Activated CD4-positive, alpha-beta memory T cell treated with anti-CD3 and anti-CD28 coated beads for 36 hours (primary cell): ENCODE data around the gene TAF1B. TPM values are rescaled to one million over a fixed set of nuclear protein-coding genes. Genes with fewer than 3 reads are reported as not detected.
A peak's percentile ranks its signal among the peaks of the same experiment; 100 is the strongest.

Experiments used
- CTCF ChIA-PET: fragments of 350-600 bp; sonication (Branson Sonifier 250); formaldehyde crosslinking; loops from one replicate; lab custom pipeline; 2021; ENCODE audit warnings: antibody characterized with exemption, inconsistent platforms; lab: Charles Lee
- POLR2A ChIA-PET: fragments of 350-600 bp; sonication (Branson Sonifier 250); formaldehyde crosslinking; loops from one replicate; lab custom pipeline; 2021; ENCODE audit warnings: antibody characterized with exemption; lab: Charles Lee
- DNase-seq: peaks from one replicate; pipeline ENCODE4 v3.0.0-alpha.2; 2020
- H3K27ac Mint-ChIP-seq: one replicate; pipeline ENCODE4 v1.8.0; 2021; ENCODE audit warnings: mixed read lengths
- H3K27me3 Mint-ChIP-seq: one replicate; pipeline ENCODE4 v1.8.0; 2021; ENCODE audit warnings: mixed read lengths
- H3K36me3 Mint-ChIP-seq: one replicate; pipeline ENCODE4 v1.8.0; 2021; ENCODE audit warnings: mixed read lengths
- H3K4me1 Mint-ChIP-seq: one replicate; pipeline ENCODE4 v1.8.0; 2021; ENCODE audit warnings: low read depth, mixed read lengths
- H3K4me3 Mint-ChIP-seq: one replicate; pipeline ENCODE4 v1.8.0; 2021; ENCODE audit warnings: mild to moderate bottlenecking, mixed read lengths
- H3K9me3 Mint-ChIP-seq: one replicate; pipeline ENCODE4 v1.8.0; 2021; ENCODE audit warnings: mixed read lengths
- intact Hi-C: fragments of 100-400 bp; cut with micrococcal nuclease; formaldehyde crosslinking; loops from one replicate; pipeline ENCODE4 v1.15.1; 2023
- total RNA-seq, 2 experiments: library from RNA; stranded (reverse); gene quantifications; one replicate each; pipeline ENCODE4 v1.2.3, GENCODE V29; 2021

TAF1B gene
- total RNA-seq, 2 experiments from 2014 or later, result 32.6 TPM

DNA sequence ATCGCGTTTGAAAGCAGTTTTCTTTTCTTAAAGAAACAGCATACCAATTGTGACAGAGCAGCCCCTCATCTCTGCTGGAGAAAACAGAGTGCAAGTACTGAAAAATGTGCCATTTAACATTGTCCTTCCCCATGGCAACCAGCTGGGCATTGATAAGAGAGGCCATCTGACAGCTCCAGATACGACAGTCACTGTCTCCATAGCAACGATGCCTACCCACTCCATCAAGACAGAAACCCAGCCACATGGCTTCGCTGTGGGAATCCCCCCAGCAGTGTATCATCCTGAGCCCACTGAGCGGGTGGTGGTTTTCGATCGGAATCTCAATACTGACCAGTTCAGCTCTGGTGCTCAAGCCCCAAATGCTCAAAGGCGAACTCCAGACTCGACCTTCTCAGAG lies 117.7 kb downstream of the TAF1B start:
- intact Hi-C loops, result no loop called here
- H3K4me1 Mint-ChIP-seq, result peaks cover 13% of the 10 kb centered on the region
- DNase-seq, result no peak
- peaks cover 2% of the 10 kb centered on the region for H3K27me3 Mint-ChIP-seq
- no peak overlapping the region for H3K4me3 Mint-ChIP-seq
- H3K9me3 Mint-ChIP-seq, result no peaks in the 10 kb centered on the region
- no peak overlapping the region for H3K27ac Mint-ChIP-seq
- no peaks in the 10 kb centered on the region for H3K36me3 Mint-ChIP-seq
- ChIA-PET CTCF (interaction anchor here (1.0 to 12.0 kb wide), 3 partner anchors 23 to 148 kb away, joined by 3 to 100 read pairs (median 5); no protein-coding TSS in a partner anchor), POLR2A (no interaction called here)

DNA sequence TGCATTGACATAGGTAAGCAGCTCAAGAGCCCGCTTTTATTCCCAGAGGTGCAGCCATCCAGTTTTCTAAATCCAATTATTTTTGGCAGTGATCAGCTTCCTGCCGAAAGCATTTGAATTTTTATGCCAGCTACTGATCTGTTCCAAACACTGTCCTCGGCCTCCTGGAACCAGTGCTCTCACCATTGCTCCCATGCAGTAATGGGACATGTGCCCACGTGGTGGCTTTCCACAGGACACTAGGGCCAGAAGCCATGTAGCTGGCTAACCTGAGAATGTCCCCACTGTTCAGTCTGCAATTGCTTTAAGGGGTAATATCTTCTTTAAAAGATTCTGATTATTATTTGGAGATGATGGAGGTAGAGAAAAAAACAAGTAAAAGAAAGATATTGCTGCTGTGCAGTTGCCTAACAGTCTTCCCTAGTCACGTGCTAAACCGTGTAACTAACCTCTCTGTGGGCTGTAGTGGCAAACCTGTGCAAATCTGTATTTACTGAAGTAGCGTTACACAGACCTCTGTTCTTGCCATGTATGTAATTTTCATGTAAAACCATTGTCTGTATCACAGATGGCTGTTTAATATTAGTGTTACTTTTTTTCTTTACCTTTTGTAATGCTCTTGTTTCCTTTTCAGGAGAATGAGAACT lies 121.2 kb downstream of the TAF1B start:
- Mint-ChIP-seq H3K4me1 (peaks cover 19% of the 10 kb centered on the region), H3K4me3 (no peak overlapping the region), H3K27me3 (peaks cover 2% of the 10 kb centered on the region), H3K27ac (peak overlapping the region; percentile 35), H3K36me3 (no peaks in the 10 kb centered on the region), H3K9me3 (no peaks in the 10 kb centered on the region)
- ChIA-PET POLR2A (interaction anchor here (0.5 to 1.0 kb wide), 2 partner anchors 13 to 15 kb away, joined by 3 read pairs; partner anchors contain the start of gene GRHL1), CTCF (interaction anchor here (0.7 to 12.0 kb wide), 5 partner anchors 14 to 165 kb away, joined by 3 to 100 read pairs (median 4); no protein-coding TSS in a partner anchor)
- DNase-seq, result no peak
- intact Hi-C loops, result no loop called here

DNA sequence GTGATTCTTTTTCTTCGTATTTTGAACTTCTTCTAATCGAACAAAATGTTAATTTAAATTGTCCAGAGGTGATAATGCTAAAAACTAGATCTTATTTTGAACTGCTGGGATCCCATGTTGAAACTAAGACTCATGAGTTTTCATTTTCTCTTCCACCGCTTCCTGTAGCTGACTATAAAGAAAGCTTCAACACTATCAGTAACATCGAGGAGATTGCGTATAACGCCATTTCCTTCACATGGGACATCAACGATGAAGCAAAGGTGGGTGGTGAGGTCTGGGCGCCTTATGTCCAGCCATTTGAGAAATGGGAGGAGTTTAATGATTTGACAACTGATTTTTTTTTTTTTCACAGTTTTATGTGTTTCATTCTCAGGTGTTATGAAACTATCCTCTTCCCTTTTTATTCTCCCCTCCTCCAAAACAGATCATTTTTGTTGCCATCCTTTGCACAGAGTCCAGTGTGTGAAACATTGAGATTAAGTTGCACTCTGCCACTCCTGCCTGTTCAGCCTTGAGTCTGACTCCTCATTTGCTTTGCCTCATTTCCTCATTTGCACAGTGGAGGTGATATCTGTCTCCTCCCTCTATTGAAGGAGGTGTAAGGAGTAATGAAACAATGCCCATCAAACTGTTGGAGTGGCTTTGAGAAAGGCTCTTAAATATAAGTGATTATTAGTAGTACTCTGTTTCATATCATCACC lies 122.0 kb downstream of the TAF1B start:
- CTCF ChIA-PET, result interaction anchor here (0.7 to 12.0 kb wide), 5 partner anchors 13 to 166 kb away, joined by 3 to 100 read pairs (median 4); no protein-coding TSS in a partner anchor
- peak overlapping the region; percentile 35 for H3K27ac Mint-ChIP-seq
- no peak for DNase-seq
- POLR2A ChIA-PET, result interaction anchor here (0.5 to 1.0 kb wide), 2 partner anchors 14 to 15 kb away, joined by 3 read pairs; partner anchors contain the start of gene GRHL1
- H3K9me3 Mint-ChIP-seq, result no peaks in the 10 kb centered on the region
- no peaks in the 10 kb centered on the region for H3K36me3 Mint-ChIP-seq
- H3K4me3 Mint-ChIP-seq, result peak overlapping the region; percentile 21
- H3K4me1 Mint-ChIP-seq, result peaks cover 19% of the 10 kb centered on the region
- H3K27me3 Mint-ChIP-seq, result peaks cover 2% of the 10 kb centered on the region
- intact Hi-C loops, result no loop called here

DNA sequence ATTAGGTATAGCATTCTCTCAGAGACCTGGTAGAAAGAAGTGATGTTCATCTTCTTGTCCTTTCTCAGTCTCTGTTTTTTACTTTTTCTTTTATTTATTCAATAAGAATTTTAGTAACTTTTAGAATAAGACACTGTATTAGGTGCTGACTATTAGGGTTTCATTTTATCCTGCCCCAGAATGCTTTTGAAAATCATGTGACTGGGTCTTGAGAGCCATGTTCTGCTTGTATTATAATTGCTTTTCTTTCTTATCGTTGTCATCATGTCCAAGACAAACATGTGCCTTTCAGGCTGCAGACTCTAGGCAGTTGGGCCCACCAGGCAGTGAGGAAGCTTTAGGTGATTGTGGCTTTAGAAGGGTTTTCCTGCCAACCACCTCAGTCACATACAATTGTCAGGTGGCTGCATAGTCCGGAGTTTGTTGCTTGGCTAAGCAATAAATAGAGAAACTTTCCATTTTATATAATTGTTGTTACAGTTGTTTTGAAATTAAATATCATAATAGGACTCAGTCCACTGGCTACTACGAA lies 123.3 kb downstream of the TAF1B start:
- Mint-ChIP-seq H3K27ac (no peak overlapping the region), H3K27me3 (no peaks in the 10 kb centered on the region), H3K4me1 (peaks cover 19% of the 10 kb centered on the region), H3K9me3 (no peaks in the 10 kb centered on the region), H3K36me3 (no peaks in the 10 kb centered on the region), H3K4me3 (no peak overlapping the region)
- ChIA-PET POLR2A (no interaction called here), CTCF (interaction anchor here (12.0 kb wide), 1 partner anchor 17 kb away, joined by 100 read pairs; no protein-coding TSS in a partner anchor)
- intact Hi-C loops, result no loop called here
- DNase-seq, result no peak

DNA sequence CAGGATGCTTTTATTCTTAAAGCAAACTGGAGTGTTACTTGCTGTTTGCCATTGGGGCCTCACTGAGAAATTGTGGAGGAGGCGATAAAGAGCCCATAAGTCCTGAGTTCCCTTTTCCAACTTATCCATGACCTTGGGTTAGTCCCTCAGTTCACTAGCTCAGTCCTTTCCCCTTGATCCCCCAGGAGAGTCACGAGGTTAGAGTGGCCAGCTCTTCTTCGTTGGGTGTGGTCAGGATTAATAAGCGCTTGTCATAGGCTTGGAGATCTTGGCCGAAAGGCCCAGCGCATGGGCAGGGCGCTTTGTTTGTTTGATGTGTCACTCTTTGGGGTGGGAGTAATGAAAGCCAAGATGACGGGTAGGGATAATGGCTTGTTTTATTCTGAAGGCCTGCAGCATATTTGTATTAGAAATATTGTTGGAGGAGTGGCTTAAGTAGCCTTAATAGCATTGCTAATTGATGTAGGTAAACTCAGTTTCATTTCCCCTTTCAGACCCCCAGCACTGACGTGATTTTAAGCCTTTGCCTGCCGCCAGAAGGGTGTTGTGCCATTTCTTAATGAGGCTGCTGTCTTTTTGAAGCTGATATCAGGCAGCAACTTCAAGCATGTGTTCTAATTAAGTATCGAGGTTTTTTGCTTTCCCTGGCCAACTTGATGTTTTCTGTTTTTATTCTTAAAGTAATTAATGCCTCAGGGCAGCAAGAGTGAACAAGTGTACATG lies 123.9 kb downstream of the TAF1B start:
- CTCF ChIA-PET, result interaction anchor here (12.0 kb wide), 1 partner anchor 17 kb away, joined by 100 read pairs; no protein-coding TSS in a partner anchor
- intact Hi-C loops, result no loop called here
- Mint-ChIP-seq H3K27ac (no peak overlapping the region), H3K9me3 (no peaks in the 10 kb centered on the region), H3K4me3 (no peak overlapping the region), H3K4me1 (peaks cover 19% of the 10 kb centered on the region), H3K27me3 (no peaks in the 10 kb centered on the region), H3K36me3 (no peaks in the 10 kb centered on the region)
- DNase-seq, result no peak
- POLR2A ChIA-PET, result no interaction called here

DNA sequence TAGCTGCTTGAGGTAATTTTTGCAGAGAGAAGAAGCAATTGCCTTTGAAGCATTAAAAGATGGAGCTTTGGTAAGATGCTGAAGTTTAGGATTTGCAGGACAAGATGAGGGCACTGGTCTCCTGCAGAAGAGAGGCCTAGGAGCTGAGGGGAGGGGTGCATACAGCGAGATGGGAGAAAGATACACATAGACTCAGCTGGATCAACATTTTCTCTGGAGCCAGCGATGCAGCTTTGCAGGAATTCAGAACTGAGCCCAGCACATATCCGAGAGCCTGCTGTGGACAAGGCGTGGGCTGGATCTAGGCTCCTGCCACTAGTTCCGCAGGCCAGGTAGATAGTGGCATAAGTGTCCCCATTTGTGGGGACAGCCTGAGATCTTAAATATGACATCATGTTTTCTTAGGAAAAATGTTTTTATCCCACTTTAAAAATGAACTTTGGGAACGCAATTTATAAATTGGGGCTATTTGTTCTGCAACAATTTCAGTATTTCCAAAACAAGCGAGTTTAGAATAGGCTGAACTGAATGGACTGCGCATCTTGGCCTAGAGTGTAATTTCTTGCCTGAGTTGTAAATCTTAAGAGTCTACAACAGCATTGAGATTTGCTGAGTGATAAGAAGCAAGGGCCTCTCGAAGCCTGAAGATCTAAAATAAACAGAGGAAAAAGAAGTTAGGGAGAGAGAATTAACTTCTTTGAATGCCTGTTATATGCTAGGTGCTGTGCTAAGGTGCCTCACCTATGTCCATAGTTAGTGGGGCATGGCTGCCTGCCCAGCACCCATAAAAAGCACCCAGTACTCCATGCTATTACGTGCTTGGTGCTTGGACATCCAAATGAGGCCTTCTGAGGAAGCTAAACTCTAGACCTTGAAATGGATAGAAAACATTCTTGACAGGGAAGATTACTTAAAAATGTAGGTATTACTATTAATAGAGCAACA lies 125.6 kb downstream of the TAF1B start:
- H3K27me3 Mint-ChIP-seq, result no peaks in the 10 kb centered on the region

DNA sequence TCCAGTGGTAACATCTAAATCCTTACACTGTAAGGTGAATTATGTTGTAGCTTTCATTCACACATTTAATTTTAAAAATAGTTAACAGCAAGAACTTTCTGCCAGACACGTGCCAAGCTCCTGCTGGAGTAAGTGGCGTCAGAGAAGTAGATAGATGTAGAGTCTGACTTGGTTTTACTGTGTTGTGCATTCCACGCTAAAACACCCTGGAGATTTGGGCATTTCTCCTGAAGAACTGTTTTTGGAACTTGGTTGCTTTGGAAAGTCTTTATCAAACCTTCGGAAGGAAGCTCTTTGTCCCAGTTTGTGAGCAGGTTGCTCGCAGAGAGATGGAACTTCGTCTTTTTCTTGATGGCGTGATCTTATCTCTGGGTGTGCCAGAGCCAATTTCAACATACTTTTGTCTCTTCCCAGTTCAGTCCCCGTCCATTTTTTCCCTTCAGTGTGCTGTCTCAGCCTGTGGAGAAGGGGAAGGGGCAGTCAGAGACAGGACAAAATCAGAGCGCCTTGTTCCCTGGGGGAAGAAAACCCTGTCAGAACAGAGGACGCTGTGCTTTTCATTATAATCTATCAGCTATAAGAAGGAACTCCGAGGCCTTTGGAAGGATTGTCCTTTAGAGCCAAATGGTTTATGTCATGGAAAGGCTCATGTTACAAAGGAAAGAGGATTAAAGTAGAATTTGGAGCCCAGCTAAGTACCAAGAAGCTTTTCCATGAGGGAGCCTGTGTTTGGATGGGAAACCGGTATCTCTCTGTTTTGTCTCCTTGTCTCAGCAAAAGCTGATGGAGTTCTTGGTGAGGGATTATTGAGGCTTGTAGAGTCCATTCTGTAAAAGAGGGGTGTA lies 127.1 kb downstream of the TAF1B start:
- ChIA-PET CTCF (interaction anchor here (1.3 to 12.0 kb wide), 3 partner anchors 13 to 78 kb away, joined by 3 to 100 read pairs (median 7); no protein-coding TSS in a partner anchor), POLR2A (no interaction called here)
- H3K4me3 Mint-ChIP-seq, result no peak overlapping the region
- H3K9me3 Mint-ChIP-seq, result no peaks in the 10 kb centered on the region
- peaks cover 2% of the 10 kb centered on the region for H3K27me3 Mint-ChIP-seq
- DNase-seq, result no peak
- peaks cover 32% of the 10 kb centered on the region for H3K4me1 Mint-ChIP-seq
- intact Hi-C loops, result no loop called here
- no peak overlapping the region for H3K27ac Mint-ChIP-seq
- H3K36me3 Mint-ChIP-seq, result no peaks in the 10 kb centered on the region

More for the DNA sequence above, 125.6 kb downstream of the TAF1B start:
- no peaks in the 10 kb centered on the region for H3K36me3 Mint-ChIP-seq
- no peak overlapping the region for H3K4me3 Mint-ChIP-seq
- peaks cover 26% of the 10 kb centered on the region for H3K4me1 Mint-ChIP-seq
- no peaks in the 10 kb centered on the region for H3K9me3 Mint-ChIP-seq
- DNase-seq, result no peak
- intact Hi-C loops, result no loop called here
- CTCF ChIA-PET, result interaction anchor here (0.8 to 12.0 kb wide), 2 partner anchors 15 to 155 kb away, joined by 3 to 100 read pairs; no protein-coding TSS in a partner anchor
- no peak overlapping the region for H3K27ac Mint-ChIP-seq
- POLR2A ChIA-PET, result no interaction called here

DNA sequence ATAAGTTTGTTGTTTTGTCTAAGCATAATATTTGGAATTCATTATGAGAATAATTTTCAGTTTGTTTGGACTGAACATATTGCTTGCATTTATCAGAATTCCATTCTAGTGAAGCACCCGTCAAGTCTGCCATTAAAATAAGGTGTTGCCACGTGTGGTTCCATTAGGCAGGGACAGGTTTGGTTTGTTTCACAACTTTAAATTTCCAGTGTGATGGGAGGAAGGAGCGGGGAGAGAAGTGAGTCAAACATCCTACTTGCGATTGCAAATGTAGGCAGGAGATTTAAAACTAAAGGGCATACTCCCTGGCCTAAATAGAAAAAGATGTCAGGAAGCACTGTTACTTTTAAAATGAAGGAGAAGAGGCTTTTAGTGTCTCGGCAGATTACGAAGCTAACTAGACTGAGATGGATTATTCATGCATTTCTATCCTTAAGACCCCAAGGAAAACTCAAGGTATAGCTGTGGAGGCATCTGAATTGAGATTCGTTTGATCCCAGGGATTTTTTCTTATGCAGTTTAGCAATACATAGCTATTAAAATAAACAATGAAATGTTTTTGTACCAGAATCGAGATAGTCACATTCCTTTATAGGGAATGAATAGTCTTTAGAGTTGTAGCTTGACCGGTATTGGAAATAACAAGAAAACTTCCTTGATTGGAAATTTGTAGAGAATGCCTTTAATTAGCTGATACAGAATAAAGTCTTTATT lies 128.0 kb downstream of the TAF1B start:
- no peak overlapping the region for H3K4me3 Mint-ChIP-seq
- ChIA-PET POLR2A (interaction anchor here (0.6 kb wide), 1 partner anchor 407 kb away, joined by 3 read pairs; no protein-coding TSS in a partner anchor), CTCF (interaction anchor here (1.3 to 12.0 kb wide), 5 partner anchors 13 to 188 kb away, joined by 3 to 100 read pairs (median 7); no protein-coding TSS in a partner anchor)
- DNase-seq, result no peak
- no peaks in the 10 kb centered on the region for H3K36me3 Mint-ChIP-seq
- peaks cover 32% of the 10 kb centered on the region for H3K4me1 Mint-ChIP-seq
- peaks cover 2% of the 10 kb centered on the region for H3K27me3 Mint-ChIP-seq
- intact Hi-C loops, result no loop called here
- no peaks in the 10 kb centered on the region for H3K9me3 Mint-ChIP-seq
- H3K27ac Mint-ChIP-seq, result no peak overlapping the region

DNA sequence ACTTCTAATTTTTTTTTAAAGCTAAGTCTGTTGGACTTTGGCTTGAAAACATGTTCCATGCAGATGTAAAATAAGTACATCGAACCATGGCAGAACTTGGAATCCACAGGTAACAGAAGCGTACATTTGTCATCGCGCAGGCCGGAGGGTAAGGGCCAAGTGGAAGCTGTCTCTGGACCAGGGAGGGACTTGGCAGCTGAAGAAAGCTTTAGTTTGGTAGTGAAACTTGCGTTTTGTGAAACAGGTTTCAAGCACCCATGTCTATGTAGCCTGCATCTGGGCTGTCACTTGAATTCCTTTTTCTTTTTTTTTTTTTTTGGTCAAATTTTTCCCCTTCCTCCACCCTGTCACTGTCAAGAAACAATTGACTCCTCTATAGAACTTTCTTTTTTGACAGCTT lies 128.6 kb downstream of the TAF1B start:
- H3K36me3 Mint-ChIP-seq, result no peaks in the 10 kb centered on the region
- intact Hi-C loops, result no loop called here
- peaks cover 2% of the 10 kb centered on the region for H3K27me3 Mint-ChIP-seq
- peaks cover 36% of the 10 kb centered on the region for H3K4me1 Mint-ChIP-seq
- H3K4me3 Mint-ChIP-seq, result no peak overlapping the region
- H3K9me3 Mint-ChIP-seq, result no peaks in the 10 kb centered on the region
- ChIA-PET POLR2A (interaction anchor here (0.6 kb wide), 1 partner anchor 407 kb away, joined by 3 read pairs; no protein-coding TSS in a partner anchor), CTCF (interaction anchor here (1.3 to 12.0 kb wide), 5 partner anchors 12 to 189 kb away, joined by 3 to 100 read pairs (median 7); no protein-coding TSS in a partner anchor)
- H3K27ac Mint-ChIP-seq, result no peak overlapping the region
- DNase-seq, result no peak
